ENCODE measurements around the gene ABCB9.
"Not testable (repeated sequence)": the region's sequence is repeated elsewhere in the genome, so short reads cannot be mapped to it uniquely, and the experiment has no call there.

The ABCB9 gene

DNA sequence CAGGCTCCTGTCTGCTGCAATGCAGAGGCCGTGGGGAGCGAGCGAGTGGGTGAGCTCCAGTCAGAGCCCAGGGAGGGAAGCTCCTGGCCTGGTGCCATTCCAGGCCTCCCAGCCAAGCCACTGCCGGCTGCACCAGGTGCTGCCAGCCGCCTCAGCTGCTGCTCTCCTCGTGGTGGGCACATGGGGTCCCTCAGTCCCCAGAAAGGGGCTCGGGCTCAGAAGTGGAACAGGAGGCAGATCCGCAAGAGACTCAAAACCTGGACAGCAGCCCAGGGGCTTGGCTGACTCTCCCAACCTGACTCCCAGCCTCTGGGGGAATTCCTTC, 2.4 kb downstream of the ABCB9 start:
- DNase-seq (ENCODE audit: low read depth, low spot score) = no peak

DNA sequence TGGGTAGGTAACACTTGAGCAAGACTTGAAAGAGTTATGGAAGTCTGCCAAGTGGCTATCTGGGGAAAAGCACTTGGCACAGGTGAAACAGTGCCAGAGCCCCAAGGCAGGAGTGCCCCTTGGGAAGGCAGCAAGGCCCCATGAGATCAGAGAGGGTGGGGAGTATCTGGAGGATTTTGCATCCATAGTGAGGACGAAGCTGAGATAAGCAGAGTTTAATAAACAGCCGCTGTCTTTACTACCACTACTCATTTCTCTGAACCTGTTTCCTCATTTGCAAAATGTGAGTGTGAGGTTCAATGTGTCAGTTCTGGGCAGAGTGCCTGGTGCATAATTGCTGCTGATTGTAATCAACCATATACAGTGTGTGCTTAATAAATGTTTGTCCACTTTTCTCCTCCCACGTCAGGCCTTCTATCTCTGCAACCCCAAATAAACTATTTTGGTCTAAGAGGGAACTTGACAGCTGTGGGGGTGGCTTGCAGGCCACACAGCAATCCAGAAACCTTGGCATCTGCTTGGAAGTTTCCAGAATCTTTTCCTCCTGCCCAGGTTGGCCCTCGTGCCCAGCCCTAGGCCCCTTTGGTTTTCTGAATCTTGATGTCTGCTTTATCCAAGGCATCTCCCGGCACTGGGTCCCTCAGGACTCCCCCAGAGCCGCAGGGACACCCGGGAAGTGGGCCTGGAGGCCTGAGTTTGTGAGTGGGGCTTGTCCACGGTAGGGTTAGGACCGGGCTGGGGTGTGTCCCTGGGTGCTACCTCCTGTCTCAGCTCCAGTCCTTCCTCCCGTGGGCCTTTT, 4.5 kb downstream of the ABCB9 start:
- DNase-seq (ENCODE audit: low read depth, low spot score) = no peak

DNA sequence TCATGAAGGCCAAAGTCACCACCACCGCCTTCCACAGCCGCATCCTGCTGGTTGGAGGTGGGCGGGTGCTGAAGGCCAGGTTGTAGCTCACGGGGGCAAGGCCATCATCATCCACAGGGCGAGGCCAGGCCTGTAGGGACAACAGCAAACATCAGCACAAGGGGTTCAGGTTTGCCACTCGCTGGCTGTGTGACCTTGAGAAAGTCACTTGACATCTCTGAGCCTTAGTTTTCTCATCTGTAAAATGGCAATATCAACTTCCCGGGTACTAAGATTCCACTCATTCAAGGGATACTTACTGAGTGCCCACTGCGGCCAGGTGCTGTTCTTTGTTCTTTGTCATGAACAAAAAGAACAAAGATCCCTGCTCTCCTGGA, 6.1 kb downstream of the ABCB9 start:
- DNase-seq (ENCODE audit: low read depth, low spot score) = no peak

- DNase-seq (ENCODE audit: low read depth, low spot score) = no peak
Measured at GRCh38 chr12:122959566-122960192, 6.6 kb downstream of the ABCB9 start.

- DNase-seq (ENCODE audit: low read depth, low spot score) = no peak
Measured at GRCh38 chr12:122958198-122958888, 7.9 kb downstream of the ABCB9 start.

DNA sequence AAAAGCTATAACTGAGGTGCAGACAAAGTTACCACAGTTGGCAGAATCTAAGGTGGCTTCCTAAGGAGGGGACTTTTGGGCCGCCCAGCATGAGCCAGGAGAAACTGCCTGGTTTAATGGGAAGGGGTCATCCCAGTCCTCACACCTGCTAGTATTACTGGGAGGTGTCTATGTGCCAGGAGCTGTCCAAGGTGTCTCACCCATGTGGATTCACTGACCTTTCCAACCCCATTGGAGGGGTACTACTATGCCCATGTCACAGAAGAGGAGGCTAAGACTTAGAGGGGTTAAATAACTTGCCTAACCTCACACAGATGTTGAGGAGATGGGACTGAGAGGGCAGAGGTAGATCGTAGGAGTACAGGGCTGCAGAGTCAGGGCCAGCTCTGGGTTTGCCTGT, 10.2 kb downstream of the ABCB9 start:
- DNase-seq (ENCODE audit: low read depth, low spot score) = no peak

DNA sequence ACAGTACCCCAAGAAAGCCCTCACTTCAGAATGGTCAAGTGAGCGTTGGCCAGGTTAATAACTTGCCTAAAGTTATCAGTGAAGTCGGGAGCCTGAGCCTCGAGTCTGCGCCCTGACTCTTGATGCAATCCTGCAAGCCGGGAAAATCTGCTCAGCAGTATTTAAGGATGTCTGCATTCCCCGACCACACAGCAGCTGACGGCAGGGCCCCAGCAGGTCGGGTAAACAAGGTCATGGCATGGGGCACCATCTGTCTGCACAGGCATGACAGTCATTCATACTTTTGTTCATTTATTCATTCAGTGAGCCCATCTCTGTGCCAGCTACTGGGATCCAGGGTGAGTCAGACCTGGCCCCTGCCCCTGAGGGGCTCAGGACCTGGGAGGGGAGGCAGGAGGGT, 11.1 kb downstream of the ABCB9 start:
- DNase-seq (ENCODE audit: low read depth, low spot score) = no peak

DNA sequence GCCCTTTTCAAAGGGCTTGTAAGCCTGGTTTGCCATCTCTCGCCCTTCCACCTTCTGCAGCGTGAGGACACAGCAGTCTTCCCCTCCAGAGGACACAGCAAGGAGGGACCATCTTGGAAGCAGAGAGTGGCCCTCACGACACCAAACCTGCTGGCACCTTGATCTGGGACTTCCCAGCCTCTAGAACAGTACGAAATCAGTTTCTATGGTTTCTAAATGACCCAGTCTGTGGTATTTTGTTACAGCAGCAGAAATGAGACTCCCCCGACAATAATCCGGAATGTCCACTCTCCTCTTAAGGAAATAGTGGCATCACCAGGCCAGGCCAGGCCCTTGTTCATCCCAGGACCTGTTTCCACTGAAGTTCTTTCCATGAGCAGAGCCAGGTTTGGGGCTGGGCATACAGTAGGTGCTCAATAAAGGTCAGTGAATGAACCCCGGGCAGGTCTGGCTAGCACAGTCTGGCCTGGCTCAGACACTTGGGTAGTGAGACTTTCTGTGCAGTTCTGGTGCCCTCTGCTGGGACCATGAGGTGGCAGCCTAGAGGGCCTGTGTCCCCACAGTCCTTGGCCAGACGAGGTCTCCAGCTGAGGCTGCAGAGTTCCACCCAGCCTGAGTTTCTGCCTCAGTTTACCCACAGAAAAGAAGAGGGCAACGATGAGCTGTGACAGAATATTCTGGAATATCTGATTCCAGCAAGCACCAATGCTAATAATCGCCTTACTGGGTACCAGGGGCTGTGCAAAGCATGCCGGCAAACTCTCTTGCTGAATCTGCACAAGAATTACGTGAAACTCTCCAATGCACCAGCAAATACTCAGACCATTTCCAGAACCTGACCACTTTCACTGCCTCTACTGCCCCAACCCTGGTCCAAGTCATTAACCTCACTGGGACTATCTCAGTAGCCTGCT, 14.0 kb downstream of the ABCB9 start:
- DNase-seq (ENCODE audit: low read depth, low spot score) = no peak

- no peak for DNase-seq (ENCODE audit: low read depth, low spot score)
Measured at GRCh38 chr12:122951406-122951805, 14.9 kb downstream of the ABCB9 start.

DNA sequence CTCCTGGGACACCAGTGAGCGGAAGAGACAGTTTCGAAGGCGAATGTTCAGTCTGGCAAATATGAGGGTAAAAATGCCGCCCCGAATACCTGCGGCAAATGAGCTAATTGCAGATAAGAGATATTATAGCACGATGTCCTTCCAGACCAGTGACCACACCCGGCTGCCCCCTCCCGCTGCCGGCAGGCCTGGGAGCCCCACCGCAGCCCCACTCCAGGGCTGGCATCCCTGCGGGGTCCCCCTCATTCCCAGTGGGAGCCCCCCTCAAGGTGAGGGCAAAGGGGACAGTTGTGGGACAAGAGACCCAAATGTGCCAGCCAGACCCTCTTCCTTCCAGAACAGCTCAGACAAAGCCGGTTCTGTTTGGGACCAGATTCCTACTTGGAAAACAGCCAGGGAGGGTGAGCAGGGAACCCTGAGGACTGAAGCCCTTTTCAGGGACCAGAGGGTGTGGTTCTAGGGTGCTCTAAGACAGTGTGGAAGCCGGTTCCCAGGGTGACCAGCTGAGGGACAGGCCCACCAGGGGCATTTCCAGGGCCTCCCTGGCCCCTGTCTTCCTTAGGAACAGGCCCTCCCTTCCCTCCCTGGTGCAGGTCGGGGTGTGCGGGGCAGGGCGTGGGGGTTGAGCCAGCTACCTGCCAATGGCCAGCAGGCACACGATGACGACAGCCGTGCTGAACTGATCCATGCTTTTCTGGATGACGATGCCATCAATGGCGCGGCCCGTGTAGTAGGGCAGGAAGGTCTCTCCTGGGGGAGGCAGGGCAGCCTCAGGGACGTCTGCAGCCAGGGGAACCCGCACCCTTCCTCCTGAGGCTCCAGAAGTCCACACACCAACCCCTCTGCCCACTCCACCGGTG, 16.2 kb downstream of the ABCB9 start:
- no peak for DNase-seq (ENCODE audit: low read depth, low spot score)

DNA sequence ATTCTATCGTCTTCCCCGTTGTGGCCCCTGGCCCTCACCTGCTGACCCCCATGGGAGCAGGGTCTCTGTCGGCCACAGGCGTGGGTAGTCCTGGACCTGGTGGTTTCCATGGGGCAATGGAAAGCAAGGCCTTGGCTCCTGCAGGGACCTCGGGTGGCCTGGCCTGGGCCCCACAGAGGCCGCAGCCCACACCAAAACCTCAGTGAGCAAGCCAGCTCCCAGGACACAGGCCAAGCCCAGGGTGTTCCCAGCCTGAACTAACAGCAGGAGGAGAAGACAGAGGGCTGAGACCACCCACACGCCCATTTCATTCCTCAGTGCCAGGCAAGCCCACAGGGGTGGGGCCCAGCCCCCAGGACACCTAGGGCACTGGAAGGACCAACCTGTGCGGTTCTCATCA, 16.9 kb downstream of the ABCB9 start:
- no peak for DNase-seq (ENCODE audit: low read depth, low spot score)

DNA sequence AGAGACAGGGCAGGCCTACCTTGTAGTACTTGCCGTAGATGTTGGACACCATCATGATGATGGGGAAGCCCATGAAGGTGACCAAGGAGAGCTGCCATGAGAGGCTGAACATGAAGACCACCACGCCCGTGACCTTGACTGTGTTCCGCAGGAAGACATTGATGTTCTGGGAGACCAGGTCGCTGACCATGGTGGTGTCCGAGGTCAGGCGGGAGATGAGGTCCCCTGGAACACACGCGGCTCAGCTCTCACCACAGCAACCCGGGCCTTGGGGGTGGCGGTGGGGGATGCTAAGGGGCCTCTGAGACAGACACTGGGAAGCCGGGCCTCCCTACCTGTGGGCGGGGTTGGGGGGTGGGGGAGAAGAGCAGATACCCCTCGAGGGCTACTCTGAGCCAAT, 17.7 kb downstream of the ABCB9 start:
- DNase-seq (ENCODE audit: low read depth, low spot score) = no peak

DNA sequence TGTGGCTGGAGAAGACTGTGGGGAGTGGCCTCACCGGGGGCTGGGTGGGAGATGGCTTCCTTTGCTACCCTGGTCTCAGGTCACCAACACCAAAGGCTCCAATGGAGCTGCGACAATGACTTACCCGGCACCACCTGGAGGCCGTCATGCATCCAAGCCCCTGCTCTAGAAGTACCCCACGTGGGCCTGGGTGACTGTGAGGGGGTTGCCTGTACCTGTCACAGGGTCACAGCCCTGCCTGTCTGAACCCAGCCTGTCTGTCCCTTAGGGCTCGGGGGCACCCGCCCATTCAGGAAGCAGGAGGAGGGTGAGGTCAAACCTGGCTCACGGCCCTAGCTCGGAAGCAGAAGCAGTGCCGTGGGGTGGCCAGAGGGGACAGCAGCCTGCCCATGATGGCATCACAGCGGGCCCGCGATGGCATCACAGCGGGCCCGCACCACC, 18.9 kb downstream of the ABCB9 start:
- DNase-seq (ENCODE audit: low read depth, low spot score) = no peak

DNA sequence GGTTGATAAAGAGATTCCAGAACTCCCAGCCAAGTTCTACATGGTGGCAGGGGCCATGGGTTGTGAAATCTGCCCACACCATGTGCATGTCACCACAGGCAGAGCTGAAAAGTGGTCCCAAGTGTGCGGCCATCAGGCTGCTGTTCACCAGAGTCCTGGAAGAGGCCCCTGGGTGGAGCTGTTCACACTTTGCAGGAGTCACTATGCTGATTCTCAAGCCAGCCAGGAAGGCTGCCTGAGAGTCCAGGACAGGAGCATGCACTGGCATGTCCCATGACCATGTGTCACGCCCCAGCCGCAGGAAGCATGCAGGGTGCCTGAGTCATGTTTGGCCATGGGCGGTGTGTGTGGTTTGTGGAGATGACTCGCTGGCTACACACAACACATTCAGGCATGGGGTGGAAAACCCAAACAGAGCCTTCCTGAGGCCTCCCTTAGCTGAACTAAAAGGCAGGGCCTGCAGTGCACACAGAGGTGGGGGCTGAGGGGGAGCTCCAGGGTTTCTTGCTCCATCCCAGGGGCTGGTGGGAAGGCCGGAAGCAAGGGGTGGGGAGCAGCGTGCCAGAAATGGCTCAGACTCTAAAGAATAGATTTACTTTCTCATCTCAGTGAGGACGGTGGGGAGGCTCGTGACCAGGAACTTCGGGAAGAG, 19.4 kb downstream of the ABCB9 start:
- DNase-seq (ENCODE audit: low read depth, low spot score) = peak; percentile 92

- DNase-seq (ENCODE audit: low read depth, low spot score) = no peak
Measured at GRCh38 chr12:122944605-122945592, 21.4 kb downstream of the ABCB9 start.

DNA sequence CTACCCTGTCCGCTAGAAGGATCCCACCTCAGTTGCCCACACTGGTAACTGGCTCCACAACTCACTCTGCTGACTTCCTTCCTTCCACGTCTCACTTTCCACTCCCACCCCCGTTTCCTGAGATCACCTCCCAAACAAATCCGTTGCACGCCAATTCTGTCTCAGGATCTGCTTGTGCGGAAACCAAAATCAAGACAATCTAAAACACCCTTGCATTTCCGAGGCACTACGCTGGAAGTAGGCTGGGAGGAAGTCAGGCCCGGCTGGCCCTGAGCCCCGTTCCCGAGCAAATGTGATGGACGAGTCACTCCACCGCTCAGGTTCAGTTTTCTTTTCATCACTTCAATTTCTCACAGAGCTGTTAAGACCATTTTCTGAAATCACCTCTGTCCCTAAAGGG, 23.1 kb downstream of the ABCB9 start:
- no peak for DNase-seq (ENCODE audit: low read depth, low spot score)

- no peak for DNase-seq (ENCODE audit: low read depth, low spot score)
Measured at GRCh38 chr12:122942637-122943036, 23.6 kb downstream of the ABCB9 start.

DNA sequence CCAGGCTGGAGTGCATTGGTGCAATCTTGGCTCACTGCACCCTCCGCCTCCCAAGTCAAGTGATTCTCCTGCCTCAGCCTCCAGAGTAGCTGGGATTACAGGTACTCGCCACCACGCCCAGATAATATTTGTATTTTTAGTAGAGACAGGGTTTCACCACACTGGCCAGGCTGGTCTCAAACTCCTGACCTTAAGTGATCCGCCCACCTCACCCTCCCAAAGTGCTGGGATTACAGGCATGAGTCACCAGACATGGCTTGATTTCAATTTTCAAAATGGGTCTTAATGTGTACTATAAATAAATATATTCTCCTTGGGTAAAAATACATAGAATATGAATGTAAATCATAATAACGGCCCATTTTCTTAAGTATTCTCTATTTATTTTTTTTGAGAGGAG, 24.9 kb downstream of the ABCB9 start:
- not testable (repeated sequence) for DNase-seq (ENCODE audit: low read depth, low spot score)

- DNase-seq (ENCODE audit: low read depth, low spot score) = no peak
Measured at GRCh38 chr12:122939125-122939524, 27.1 kb downstream of the ABCB9 start.
